Activated gamma-delta T cell treated with anti-CD3 and anti-CD28 coated beads, Interleukin-2, amount 50 U/mL, for 16 hours (primary cell): ENCODE data around the gene PHACTR3.

Source experiments
- DNase-seq: peaks from one replicate; pipeline ENCODE4 v3.0.0-alpha.2; 2020; ENCODE audit warnings: low read depth

The PHACTR3 gene

GRCh38 chr20:59622496-59622895, 18.2 kb downstream of the PHACTR3 start:
- no peak for DNase-seq

GRCh38 chr20:59623133-59623532, 18.8 kb downstream of the PHACTR3 start:
- DNase-seq: no peak

- no peak for DNase-seq
These were observed 19.2 kb downstream of the PHACTR3 start for GRCh38 chr20:59623583-59623982.

GRCh38 chr20:59624401-59624800, 20.1 kb downstream of the PHACTR3 start:
- no peak for DNase-seq

GRCh38 chr20:59625214-59625922, 21.0 kb downstream of the PHACTR3 start:
- no peak for DNase-seq

GRCh38 chr20:59627298-59627697, 23.0 kb downstream of the PHACTR3 start:
- no peak for DNase-seq

GRCh38 chr20:59628171-59628570, 23.8 kb downstream of the PHACTR3 start:
- no peak for DNase-seq

- DNase-seq: no peak
These were observed 25.1 kb downstream of the PHACTR3 start for GRCh38 chr20:59629141-59630045.

GRCh38 chr20:59630526-59630925, 26.2 kb downstream of the PHACTR3 start:
- DNase-seq: no peak

GRCh38 chr20:59631751-59632540, 27.6 kb downstream of the PHACTR3 start:
- DNase-seq: no peak

GRCh38 chr20:59632541-59633113, 28.3 kb downstream of the PHACTR3 start:
- no peak for DNase-seq

- no peak for DNase-seq
These were observed 29.4 kb downstream of the PHACTR3 start for GRCh38 chr20:59633656-59634251.

GRCh38 chr20:59634435-59635005, 30.2 kb downstream of the PHACTR3 start:
- DNase-seq: no peak

GRCh38 chr20:59636766-59637370, 32.5 kb downstream of the PHACTR3 start:
- DNase-seq: no peak

GRCh38 chr20:59640267-59640666, 35.9 kb downstream of the PHACTR3 start:
- no peak for DNase-seq

- DNase-seq: no peak
These were observed 39.3 kb downstream of the PHACTR3 start for GRCh38 chr20:59643615-59644061.

- DNase-seq: no peak
These were observed 40.1 kb downstream of the PHACTR3 start for GRCh38 chr20:59644371-59644939.

GRCh38 chr20:59645271-59645670, 40.9 kb downstream of the PHACTR3 start:
- no peak for DNase-seq

- no peak for DNase-seq
These were observed 41.4 kb downstream of the PHACTR3 start for GRCh38 chr20:59645761-59646171.

GRCh38 chr20:59646487-59646886, 42.1 kb downstream of the PHACTR3 start:
- DNase-seq: no peak
